WTC11 (cell line): ENCODE results near the gene ZNF652.

Experiments used
- ESRRA ChIP-seq: sonication (generic); formaldehyde crosslinking; IDR thresholded peaks from 2 replicates; pipeline ENCODE4 v1.8.1; 2022; ENCODE audit warnings: mild to moderate bottlenecking, missing genetic modification reagents, borderline replicate concordance
- ZNF232 ChIP-seq: sonication (generic); formaldehyde crosslinking; IDR thresholded peaks from 2 replicates; pipeline ENCODE4 v1.8.0; 2022; ENCODE audit warnings: mild to moderate bottlenecking, missing genetic modification reagents
- TF ChIP-seq, protein P1 (sequence below): fragments of 200-600 bp; IDR thresholded peaks from 2 replicates; pipeline ENCODE4 v1.8.0; 2022; ENCODE audit warnings: antibody characterized with exemption

- TF ChIP-seq, protein P1, sequence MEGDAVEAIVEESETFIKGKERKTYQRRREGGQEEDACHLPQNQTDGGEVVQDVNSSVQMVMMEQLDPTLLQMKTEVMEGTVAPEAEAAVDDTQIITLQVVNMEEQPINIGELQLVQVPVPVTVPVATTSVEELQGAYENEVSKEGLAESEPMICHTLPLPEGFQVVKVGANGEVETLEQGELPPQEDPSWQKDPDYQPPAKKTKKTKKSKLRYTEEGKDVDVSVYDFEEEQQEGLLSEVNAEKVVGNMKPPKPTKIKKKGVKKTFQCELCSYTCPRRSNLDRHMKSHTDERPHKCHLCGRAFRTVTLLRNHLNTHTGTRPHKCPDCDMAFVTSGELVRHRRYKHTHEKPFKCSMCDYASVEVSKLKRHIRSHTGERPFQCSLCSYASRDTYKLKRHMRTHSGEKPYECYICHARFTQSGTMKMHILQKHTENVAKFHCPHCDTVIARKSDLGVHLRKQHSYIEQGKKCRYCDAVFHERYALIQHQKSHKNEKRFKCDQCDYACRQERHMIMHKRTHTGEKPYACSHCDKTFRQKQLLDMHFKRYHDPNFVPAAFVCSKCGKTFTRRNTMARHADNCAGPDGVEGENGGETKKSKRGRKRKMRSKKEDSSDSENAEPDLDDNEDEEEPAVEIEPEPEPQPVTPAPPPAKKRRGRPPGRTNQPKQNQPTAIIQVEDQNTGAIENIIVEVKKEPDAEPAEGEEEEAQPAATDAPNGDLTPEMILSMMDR: no peak
- TF ChIP-seq ZNF232: no peak
- no peak for TF ChIP-seq ESRRA (CRISPR knock-in tag)
Measured at GRCh38 chr17:49409066-49409465, 47.0 kb upstream of the ZNF652 start.
